GDM1 (cell line): ENCODE data around the gene SGIP1.
"Not testable (repeated sequence)": the region's sequence is repeated elsewhere in the genome, so short reads cannot be mapped to it uniquely, and the experiment has no call there.

Experiments
- DNase-seq: peaks from one replicate; lab custom pipeline; 2025; lab: John Stamatoyannopoulos, UW

Gene SGIP1

DNA sequence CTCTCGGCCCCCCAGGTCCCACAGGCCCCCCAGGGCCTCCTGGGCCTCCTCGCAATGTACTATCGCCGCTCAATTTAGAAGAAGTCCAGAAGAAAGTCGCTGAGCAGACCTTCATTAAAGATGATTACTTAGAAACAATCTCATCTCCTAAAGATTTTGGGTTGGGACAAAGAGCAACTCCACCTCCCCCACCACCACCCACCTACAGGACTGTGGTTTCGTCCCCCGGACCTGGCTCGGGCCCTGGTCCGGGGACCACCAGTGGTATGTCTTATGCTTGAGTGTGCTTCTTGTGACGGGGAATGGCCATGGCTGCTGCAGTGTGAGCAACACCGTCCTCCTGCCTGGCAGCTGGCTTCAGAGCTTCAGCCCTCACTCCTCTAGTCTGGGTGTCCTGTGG lies 148.2 kb downstream of the SGIP1 start:
- no peak for DNase-seq

DNA sequence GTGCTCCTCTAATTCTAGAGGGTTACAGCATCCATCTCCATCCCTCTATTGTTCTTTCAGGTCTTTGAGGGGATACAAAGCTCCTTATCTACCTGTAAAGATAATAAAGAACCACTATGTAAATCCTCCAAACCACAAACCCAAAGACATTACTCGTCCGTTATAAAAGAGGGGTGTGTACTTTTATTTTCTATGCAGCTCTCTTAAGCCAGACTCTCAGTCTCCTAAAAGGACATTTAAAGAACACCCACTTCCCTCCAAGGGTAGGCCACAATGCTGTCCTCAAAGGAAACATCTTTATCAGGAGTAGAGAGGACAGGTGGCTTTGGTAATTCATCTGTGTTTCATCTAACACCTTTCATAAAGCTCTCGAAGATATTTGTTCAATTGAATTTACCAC lies 150.4 kb downstream of the SGIP1 start:
- DNase-seq = no peak

DNA sequence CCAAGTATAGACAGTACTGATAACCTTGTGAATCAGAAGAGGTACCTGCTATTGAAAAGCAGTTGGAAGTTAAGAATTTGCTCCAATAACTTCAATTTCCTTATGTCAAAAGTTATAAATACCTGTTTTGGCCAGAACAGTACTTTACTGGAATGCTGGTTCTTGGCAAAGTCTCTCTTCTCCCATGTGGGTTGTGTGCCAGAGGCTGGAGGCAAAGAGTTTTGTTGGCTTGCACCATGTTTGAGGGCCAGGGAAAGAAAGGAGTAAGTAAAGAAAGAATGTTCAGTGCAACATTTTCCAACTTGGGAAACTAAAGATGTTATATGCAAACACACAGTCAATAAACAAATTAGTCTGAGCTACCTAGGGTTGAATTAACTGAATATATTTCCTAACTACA lies 151.3 kb downstream of the SGIP1 start:
- no peak for DNase-seq

DNA sequence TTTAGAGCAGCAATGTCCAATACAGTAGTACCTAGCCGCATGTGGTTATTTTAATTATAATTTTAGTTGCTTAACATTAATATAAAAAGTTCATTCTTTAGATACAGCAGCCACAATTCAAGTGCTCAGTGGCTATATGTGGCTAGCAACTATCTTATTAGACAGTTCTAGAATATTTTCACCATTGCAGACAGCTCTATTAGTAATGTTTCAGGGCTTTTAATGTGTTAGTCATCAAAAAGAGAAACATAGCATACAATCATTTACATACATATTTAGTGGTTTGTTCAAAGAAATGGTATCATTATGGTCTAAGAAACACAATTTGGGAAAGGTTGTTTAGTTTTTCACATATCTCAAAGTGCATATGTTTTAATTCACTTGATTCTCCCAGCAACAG lies 151.7 kb downstream of the SGIP1 start:
- no peak for DNase-seq

DNA sequence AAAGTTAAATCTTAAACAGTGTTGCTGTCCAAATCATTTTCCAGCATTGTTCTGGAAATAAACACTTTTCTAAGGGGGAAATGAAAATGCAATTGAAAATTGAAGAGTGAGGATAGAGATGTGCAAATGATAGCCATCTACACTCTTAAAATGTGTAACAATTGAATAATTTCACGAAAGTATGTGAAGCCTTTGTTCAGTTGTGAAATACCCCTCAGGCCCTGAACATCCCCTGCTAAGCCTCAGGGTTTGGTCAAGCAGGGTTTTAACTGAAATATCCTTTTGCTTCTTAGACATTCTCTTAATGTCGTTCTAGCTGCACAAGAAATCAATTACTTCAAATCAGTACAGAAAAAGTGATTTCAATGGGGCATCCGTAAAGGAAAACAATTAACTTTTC lies 152.5 kb downstream of the SGIP1 start:
- no peak for DNase-seq

DNA sequence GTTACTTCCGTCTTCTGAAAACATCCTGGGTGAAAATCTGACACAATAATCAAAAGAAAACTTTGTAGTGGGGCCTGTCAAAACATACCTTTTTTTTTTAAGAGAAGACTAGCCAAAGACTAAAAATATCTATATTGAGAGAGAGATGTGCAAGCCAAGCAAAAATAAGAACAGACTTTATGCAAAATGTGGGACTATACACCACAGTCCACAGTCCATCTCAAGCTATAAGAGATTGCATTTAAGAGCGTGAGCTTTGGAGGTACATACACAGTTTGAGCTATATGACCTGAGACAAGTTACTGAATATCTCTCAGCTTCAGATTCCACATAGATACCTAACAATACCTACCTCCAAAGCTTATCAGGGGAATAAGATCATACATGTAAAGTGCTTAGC lies 153.4 kb downstream of the SGIP1 start:
- DNase-seq = no peak

DNA sequence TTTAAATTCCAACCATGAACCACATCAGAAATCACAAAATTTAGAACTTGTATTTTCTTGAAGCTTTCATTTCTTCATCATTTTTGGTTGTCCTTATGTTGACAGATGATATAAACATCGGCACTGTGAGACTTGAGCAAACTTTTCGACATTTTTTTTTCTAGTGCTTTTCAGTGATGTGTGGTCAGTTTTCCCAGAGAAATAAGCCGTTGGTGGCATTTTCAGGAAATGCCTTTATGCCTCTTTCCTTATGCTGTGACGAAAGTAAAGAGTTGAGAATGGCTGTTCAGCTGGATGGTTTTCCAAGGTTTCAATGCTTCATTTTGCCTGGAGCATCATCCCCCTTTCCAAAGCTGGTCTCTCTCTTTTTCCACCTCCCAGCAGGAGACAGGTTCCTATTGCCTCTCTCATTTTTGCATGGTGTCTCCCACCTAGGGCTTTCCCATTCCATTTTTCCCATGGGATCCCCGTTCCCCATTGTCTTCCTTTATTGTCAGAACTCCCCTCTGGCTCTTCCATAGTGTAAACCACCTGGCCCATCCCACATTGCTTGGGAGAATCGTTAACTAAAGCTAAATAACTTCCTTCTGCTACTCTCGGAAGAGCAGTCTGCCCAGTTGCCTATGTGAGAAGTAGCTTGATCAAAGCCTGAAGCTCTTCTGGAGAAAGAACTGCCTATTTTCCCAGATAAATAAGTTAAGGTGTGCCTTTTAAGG lies 156.9 kb downstream of the SGIP1 start:
- DNase-seq = no peak

DNA sequence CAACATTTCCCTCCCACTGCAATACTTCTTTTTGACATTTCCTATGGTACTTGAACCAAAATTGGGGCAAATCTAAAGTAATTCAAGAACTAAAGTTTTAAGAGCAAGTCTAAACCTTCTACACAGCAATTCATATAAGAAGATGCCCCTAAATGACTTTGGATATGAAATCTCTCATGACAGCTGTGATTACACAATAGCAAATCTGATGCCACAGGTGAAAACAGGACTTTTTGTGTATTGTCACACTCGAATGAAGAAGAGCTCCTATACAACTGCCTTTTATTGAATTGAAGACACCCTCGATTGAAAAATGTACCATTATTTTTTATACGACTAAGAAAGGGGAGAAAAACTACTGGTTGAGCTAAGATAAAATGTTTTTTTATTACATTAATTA lies 158.7 kb downstream of the SGIP1 start:
- no peak for DNase-seq

DNA sequence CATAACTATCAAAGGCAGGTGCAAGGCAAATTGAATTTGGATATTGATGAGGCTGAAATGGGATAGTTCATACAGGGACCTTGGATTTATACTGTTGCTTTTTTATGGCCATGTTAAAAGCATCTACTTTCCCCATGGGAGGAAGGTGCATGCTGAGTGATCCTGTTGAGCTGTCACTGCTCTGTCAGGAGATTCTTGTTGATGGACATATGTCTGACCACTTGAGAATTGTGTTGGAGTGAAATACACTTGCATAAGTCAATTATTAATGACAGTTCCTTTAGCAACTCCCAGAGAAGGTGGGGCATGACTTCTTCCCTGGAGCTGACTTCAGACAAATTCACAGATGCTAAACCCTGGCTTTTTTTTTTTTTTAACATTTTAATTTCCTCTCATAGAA lies 159.9 kb downstream of the SGIP1 start:
- no peak for DNase-seq

DNA sequence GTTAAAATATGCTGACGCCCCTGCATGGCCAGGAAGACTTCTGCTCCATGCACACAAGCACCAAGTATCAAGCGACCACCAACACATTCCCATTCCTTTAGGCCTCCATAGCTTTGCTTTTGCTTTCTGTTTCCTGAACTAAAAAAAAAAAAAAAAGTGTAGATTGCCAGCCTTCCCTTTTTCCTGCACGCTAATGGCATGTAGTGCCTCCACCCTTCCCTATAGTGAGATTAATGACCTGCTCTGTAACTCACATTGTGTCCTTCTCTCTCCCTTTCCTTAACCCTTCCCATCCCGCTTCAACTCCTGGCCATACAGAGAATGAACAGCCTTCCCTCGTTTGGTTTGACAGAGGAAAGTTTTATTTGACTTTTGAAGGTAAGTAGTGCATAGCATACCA lies 161.2 kb downstream of the SGIP1 start:
- no peak for DNase-seq

DNA sequence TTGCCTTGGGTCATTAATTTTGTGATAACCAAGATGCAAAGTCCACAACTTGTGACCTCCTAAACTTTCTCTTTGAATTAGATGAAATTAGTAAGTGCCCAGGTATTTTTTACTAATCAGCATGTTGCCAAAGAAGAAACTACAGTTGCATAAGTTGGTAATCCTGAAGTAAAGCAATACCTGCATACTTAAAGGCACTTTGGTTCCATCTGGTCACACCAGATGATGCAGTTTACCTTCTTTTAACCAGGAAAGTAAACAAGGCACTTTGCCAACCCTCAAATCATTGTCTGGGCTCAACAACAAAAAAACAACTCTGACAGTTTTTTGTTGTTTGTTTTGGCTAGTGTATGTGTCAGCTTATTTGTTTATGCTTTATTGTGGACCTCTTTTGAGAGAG lies 162.8 kb downstream of the SGIP1 start:
- DNase-seq = no peak

DNA sequence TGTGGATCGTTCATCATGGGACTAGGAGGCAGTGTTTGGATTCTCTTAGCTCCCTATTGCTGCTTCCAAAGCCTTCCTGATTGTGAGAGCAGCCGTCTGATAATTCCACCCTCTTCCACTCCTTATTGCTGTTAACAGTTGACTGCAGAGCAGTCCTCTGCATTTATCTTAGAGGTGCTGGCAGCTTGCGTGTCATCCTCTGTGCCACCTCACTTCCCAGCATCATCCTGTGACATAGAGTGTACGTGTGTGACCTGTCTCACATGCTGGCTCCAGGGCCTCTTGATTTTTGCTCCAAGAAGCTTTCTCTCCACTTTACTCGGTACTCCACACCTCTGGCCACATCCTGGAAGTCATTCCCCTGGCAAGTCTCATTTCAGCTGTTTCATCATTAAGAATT lies 165.3 kb downstream of the SGIP1 start:
- no peak for DNase-seq

DNA sequence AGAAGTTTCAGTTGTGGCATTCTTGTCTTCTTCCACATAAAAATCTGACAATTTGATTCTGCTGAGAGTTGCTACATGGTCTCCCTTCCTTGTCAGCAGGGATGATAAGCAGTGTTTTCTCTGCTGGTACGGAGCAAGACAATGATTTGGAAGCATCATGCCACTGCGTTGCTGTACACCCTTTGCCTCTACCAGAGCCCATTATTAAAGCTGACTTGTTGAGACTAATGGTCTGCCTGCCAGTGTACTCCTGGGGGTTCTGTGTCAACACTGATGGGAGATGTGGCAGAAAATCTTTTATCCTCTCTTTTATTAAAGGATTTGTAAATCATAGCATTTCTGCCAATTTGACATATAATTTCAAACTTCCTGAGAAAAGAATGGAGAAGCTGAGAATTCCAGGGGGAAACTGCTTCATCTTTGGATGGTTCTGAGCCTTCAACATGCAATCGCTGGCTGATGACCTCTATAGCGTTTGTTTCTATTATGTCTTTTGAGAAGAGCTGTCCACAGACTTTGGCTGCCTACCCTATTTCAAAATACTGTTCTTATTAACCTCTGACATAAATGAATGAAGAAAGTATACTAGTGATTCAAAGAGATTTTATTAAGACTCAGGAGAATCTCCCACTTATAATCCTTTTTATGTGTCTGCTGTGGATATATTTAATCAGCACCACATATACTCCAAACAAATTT lies 170.4 kb downstream of the SGIP1 start:
- no peak for DNase-seq

DNA sequence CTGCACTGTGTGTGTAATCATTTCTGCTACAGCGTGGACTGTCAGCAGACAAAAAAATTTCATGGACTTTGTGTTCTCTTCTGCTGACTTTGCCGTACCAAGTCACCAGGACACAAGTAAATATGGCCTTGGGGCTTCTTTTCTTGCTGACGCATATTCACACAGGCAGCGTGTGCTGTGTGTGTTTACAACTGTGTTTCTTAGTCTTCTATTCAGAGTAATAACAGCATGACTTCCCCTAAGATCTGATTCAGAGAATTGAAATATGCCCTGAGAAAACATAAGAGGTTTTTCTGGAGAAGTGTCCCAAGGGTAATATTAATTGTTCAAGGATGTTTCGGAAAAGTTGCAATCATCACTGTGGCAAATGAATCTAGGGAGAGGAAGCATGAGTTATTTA lies 171.2 kb downstream of the SGIP1 start:
- no peak for DNase-seq

DNA sequence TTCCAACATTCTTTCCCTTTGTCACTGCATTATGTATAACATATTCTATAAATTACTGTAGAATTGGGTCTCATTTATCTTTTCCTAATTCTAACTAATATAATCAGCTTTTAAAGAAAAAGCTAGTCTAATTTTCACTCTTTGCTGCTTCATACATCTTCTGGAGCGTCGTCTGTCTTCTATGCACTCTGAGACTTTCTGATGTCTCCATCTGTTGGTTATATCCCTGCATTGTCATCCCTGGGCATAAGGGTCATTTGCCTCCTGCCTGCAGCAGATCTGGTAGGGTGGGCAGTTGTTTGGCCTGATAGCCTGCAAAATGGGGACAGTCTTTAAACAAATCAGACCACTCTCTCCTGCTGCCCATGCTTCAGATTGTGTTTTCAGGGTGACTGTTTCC lies 177.5 kb downstream of the SGIP1 start:
- no peak for DNase-seq

DNA sequence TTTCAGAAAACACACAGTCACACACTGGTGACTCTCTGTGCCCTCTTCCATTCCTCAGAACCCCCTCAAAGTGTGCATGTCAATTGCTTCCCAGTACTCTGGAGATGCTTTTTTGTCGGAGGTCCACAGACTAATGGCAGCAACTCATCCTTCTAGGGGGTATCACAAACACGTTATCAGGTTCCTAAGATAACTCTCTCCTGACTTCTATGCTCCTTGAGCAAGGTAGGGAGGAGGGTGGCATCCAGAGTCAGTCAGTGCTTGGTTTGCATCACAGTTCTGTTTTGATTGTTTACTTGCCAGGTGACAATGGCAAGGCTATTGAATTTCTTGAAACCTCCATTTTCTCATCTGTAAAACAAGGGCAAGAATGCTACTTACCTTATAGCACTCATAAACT lies 178.9 kb downstream of the SGIP1 start:
- DNase-seq = no peak

DNA sequence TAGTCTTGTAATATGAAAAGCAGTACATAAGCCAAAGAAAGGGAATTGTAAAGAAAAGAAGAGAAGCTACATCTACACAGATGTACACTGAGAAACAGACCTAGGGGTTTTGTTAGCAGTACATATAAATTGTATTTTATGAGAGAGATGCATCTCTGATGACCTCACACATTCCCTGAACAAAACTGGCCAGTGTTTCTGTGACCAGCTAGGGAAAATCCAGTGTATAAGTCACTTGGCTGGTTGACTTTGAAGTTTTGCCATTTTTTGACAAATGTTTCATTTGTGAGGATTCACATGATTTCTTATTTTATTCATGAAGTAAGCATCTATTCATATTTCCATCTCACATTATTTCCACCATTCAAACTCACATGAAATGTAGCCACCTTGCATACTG lies 190.0 kb downstream of the SGIP1 start:
- DNase-seq = no peak

DNA sequence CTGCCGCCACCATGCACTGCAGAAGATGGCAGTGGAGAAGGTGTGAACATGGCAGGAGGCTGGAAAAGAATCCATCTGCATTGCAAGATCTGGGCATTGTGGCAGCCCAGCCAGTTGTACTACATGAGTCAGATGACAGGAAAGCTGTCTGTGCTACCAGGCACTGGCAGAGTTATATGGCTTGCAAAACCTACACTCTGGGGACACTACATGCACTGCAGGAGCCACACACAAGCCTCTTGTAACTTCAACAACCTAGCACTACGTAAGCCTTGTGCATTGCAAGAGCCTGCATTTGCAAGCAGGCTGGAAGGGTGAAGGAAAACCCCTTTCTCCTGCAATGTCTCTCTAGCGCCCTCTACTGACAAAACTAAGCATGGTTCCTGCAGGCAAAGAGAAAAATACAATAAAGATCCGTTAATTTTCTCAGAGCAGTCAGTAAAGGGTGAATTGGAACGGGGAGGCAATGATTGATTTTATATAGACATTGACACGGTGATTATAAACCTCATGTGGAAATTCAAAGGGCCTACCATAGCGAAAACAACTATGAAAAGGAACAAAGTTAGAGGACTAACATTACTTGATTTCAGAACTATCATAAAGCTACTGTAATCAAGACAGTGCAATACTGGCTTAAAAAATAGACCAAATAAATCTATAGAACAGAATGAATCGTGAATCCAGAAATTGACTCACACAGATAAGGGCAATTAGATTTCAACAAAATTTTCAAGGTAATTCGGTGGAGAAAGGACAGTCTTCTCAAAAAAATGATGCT lies 192.1 kb downstream of the SGIP1 start:
- peak; percentile 79 for DNase-seq

DNA sequence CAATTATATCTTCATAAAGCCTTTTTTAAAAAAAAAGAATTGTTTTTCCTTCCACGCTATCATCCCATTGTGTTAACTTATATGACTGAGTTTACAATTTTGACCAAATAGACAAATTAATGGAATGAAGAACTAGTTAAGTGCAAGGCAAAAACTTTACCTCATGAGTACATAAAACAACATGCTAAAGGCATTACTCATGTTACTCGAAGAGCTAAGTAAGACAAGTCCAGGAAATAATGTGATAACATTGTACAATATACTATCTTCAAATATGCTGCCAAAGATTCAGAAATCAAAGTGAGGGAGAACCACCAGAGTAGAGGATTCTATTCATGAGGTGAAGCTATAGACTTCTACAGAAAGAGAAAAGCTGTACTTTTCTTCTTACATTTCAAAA lies 194.1 kb downstream of the SGIP1 start:
- DNase-seq = no peak

DNA sequence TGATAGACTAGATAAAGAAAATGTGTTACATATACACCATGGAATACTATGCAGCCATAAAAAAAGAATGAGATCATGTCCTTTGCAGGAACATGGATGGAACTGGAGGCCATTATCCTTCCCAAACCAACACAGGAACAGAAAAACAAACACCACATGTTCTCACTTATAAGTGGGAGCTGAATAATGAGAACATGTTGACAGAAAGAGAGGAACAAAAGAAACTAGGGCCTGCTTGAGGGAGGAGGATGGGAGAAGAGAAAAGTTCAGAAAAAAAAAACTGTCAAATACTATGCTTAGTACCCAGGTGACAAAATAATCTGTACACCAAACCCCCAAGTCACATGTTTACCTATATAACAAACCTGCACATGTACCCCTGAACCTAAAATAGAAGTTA lies 194.8 kb downstream of the SGIP1 start:
- not testable (repeated sequence) for DNase-seq

DNA sequence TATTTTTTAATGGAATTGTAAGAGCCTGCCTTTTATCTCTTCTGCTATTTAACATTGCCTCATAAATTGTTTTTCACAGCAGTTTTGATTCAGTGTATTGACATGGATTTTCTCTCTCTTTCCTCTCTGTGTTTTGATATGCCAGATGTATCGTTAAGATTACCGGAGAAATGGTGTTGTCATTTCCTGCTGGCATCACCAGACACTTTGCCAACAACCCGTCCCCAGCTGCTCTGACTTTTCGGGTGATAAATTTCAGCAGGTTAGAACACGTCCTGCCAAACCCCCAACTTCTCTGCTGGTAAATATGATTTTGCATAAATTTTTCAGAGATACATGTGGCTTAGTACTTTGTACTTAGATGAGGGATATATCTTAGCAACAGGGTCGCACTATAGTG lies 195.2 kb downstream of the SGIP1 start:
- DNase-seq = peak; percentile 78

DNA sequence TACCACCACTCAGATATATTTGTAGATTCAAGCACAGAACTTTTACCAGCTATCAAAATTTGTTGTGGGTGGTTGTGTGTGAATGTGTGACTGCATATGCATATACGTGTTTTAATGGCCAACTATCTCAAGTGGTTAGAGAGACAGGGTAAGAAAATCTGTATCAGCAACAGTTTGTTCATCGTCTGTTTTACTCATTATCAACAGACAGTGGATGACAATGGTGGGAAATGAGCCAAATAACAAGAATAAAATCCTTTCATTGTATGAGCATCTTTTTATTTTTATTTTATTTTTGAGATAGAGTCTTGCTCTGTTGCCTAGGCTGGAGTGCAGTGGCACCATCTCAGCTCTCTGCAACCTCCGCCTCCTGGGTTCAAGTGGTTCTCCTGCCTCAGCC lies 195.6 kb downstream of the SGIP1 start:
- DNase-seq = no peak

DNA sequence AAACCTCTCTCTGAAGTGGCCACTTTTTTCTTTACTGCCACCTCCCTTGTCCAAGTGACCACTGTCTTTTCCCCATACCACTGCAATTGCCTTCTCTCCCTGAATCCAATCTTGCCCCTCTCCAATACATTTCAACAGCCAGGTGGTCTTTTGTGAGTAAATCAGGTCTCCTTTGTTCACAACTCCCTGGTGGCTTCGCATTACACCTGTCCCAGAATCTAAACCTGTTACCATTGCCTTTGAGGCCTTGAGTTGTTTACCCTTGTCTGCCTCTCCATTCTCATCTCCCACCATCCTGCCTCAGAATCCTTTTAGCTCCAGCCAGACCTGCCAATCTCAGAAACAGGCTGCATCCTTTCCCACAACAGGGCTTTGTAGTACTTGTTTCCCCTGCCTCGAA lies 196.5 kb downstream of the SGIP1 start:
- DNase-seq = no peak
